GM21723 (cell line): ENCODE results near the gene VAT1.

Source experiments
- ATAC-seq: cut with Tn5 transposase; IDR thresholded peaks from one replicate; pipeline ENCODE4 v1.9.1; 2021; ENCODE audit warnings: mild to moderate bottlenecking, moderate library complexity; ENCODE audit not compliant: unreplicated experiment

Gene VAT1

DNA sequence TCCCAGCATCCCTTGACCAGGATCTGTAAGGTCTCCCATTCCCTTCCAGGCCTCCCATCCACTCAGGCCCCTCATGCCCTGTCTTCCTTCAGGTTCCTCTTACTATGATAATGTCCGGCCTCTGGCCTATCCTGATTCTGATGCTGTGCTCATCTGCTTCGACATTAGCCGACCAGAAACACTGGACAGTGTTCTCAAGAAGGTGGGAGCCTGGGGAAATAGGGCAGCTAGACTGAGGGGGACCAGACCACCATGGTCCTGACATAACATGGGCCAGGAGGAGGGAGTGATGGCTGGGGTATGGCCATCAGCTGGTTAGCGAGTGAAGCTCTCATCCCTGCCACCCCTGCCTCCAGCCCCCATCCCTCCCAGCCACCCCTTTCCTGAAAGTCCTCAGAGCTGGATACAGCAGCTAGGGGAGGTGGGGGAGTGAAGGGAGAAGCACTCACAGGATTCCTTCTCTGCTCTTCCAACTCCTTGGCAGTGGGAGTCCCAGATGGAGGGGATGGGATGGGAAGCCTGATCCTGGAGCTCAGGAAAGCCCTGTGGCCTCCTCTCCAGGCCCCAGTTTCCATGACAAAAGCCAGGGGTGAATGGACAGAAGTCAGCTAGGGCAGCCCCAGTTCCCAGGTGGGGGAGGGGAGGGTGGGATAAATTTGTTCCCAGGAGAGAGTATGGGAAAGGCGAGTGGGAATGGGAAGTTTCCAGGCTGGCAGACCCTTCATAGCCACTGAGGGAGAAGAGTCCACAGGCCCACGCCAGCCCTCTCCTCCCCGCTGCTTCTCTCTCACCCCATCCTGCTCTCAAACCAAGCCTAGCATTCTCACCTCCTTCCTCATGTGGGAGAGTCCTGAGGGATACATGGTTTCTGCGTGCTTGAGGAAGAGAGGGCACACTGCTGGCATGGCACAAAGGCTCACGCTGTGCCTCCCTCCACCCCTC is 5.2 kb upstream of the VAT1 start:
- ATAC-seq, result no peak

DNA sequence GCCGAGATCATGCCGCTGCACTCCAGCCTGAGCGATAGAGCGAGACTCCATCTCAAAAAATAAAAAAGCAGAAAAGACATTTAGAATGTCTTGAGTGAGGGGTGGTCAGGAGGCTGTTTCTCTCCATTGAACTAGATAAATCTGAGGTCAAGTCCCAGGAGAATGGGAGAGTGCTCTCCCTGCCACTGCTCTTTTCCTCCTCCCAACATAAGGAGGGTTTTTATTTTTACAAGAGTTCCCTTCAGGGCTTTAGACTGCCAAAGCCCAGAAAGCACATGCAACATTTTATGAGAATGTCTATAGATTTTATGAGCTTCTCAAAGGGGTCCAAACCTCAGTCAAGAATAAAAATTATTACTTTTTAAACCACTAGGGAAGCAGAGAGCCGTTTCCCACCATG is 4.4 kb upstream of the VAT1 start:
- ATAC-seq, result no peak

DNA sequence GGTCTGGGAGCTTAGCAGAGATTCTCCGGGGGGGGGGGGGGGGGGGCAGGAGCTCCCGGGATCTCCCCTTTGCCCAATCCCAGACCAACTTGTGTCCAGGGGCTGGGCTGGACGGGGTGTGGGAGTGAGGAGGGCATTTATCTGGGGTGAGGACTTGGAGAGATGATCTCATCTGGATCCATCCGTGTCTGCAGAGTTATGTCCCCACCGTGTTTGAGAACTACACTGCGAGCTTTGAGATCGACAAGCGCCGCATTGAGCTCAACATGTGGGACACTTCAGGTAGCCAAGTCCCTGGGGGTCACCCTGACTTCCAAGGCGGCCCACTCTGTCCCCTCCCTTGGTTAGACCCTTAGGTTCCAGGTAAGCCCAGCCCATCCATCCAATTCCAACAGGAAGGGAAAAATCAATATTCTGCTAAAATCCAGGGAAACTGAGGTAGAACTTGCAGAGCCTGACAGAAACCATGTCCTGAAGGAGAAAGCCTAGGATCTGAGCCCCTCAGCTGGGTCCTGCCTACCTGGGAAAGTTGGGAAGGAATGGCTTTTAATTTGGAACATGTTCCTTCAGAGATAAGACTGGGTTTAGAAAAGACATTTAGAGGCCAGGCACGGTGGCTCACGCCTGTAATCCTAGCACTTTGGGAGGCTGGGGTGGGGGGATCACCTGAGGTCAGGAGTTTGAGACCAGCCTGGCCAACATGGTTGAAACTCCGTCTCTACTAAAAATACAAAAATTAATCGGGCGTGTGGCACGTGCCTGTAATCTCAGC is 3.8 kb upstream of the VAT1 start:
- ATAC-seq, result no peak

DNA sequence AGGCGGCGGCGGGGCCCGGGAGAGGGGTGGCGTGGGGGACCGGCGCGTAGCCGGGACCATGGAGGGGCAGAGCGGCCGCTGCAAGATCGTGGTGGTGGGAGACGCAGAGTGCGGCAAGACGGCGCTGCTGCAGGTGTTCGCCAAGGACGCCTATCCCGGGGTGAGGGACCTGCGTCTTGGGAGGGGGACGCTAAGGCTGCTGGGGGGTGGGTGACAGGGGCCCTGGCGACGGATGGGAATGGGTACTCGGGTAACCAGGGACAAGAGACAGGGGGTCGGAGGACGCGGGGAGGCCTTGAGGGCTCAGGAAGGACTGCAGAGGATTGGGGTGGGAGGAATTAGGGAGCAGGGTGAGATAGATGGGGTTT is 3.1 kb upstream of the VAT1 start:
- ATAC-seq, result no peak

DNA sequence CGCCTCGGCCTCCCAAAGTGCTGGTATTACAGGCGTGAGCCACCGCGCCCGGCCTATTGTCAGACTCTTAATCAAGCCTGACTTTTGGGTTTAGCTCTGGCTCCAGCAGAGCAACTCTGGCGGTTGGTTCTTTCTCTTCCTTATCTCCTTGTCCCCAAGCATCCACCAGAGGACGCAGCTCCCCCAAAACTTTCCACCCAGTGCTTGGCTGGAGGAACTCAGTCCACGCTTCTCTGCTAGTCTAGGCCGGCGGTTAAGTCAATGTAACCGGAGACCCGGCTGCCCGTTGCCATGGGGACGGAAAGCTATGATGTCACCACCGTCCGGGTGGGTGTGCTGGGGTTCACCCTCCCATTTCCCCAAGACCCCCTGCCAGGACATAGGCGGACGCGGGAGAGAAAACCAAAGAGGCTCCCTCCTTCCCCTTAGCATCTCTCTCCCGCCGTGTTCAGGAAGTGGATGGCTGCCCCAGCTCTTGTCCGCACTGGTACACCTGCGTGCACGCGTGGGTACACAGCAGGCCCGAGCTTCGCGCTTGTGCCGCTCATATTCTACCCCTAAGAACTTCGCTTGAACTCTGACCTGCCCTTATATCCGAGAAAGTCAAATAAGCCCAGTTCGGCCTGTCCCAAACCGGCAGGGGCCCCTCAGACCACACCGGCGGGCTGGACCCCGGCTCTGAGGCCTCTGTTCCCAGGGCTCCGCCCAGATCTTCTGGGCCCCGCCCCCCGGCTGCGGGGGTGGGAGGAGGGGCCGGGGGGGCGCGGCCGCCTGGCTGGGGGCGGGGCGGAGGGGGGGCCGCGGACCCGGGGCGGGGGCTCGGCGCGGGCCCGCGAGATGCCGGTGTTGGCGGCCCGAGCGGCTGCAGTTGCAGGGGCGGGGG is 2.5 kb upstream of the VAT1 start, which contains the start of gene RND2:
RND2 (plus strand) TSS at position 825 of the 883 bp plus-strand sequence. CDS start 117 bp downstream, outside the sequence.
- ATAC-seq, result peak; percentile 50

DNA sequence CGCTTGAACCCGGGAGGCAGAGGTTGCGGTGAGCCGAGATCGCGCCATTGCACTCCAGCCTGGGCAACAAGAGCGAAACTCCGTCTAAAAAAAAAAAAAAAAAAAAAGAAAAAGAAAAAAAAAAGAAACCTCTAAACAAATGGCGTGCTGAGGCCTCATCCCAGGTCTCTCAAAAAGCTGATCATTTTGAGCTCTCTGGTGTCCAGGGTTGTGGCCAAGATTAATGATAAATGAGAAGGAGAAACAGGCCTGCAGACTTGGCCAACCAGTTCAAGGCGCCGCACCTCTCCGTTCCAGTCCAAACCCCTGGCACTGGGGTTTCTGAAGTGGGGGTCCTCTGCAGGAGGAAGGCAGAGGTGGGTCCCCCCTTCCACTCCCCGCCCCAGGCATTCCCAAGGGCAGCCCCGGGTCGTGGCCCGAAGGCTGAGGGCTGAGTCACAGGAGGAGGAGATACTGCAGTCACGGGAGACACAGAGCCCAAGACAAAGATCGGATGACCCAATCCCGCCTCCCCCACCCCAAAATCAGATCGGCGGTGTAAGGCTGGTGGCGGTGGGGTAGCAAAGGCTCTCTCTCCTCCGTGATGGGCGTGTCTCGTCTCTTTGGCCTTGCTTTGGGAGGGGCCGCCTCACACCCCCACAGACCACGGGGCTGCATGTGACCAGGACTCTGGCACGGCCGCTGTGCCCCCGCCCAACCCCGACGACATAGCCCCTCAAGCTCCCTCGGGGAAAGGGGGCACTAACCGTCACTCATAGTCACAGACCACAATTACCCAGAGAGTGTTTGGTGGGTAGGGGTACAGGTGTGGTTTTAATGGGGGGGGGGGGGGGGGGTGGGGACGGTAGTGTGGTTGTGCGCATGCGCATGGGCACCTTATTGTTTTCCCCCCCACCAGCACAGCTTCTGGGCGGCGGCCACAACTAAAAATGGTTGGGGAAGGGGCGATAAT is 1.1 kb downstream of the VAT1 start:
- no peak for ATAC-seq

DNA sequence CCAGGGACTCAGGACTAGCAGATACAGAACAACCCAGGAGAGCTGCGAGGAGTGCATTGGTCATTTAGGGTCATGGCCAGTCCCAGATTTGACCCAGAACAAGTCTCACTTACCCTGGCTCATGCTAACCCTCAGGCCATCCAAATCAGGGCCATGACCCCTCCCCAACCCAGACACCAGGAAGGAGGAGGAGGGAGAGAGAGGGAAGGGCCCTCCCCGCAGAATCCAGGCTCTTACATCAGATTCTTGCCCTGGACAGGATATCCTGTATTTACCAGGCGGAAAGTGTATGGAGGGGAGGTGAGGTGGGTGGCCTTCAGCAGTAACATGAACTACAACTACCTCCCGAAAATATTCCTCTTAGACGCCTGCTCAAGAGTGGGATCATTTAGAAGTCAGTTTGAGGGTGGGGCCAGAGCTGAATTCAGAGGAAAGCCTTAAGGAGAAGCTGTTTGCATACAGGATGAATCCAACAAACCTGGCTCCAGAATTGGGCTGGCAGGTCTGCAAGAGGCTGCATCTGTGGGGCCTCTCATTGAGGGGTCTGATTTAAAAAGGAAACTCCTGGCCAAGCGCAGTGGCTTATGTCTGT is 2.1 kb downstream of the VAT1 start:
- no peak for ATAC-seq

DNA sequence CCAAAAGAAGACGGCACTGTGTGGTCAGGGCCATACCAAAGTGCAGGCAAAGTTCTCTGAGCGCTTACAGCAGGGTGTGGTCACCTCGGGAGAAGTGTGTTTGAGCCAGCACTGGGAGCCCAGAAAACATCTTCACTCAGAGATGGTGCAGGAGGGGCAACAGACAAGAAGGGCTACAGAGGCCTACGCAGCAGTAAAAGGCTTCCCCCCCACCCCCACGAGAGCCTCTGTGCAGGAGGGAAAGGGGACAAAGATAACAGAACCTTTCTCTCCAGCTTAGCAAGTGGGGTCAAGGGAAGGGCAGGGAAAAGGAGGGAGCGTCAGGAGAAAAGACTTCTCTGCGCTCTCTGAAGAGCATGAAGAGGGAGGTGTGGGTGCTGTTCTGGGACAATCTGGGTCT is 2.8 kb downstream of the VAT1 start:
- no peak for ATAC-seq

DNA sequence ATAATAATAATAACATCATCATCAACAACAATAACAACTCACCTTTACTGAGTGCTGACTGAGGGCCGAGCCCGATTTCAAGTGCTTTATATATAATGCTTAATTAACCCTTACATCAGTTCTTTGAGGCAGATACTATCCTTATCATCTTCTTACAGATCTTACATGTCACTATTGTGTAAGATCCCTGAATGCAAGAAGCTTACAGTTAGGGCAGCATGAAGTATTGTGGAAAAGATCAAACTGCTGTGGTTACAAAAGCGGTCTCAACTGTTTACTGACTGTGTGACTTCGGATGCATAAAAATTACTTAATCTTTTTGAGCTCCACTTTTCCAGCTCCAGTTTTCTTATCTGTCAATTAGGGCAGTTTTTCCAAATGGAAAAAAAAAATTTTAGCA is 3.3 kb downstream of the VAT1 start:
- no peak for ATAC-seq

DNA sequence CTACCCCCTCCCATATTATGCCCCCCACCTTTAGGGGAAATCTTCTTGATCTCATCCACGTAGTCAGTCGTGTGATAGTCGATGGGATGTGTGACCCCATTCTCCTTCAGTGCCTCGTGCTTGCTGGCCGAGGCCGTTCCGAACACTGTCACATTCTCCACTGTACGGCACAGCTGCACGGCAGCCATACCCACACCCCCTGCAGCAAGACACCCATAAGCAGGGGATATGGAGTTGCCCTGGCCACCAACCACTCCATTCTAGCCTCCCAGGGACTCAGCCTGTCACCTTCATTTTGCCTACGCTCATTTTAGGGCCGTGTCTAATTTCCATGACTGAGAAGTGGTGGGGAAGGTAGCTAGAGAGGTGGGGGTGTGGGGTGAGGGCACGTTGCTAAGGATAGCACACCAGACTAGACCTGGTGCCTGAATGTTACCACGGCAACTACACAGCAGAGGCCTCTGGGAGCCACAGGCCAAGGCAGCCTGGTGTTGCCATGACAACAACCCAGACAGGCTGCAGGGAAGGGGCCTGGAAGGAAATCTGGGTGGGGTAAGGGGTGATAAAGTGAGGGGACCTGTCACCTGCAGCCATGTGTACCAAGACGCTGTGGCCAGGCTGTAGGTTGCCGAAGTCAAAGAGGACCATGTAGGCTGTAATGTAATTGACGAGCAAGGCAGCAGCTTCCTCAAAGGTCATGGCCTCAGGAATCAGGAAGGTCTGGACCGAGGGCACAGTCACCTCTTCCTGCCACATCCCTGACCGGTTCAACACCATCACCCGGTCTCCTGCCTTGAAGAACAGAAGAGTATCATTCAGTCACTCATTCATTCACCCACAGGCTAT is 4.0 kb downstream of the VAT1 start:
- no peak for ATAC-seq

DNA sequence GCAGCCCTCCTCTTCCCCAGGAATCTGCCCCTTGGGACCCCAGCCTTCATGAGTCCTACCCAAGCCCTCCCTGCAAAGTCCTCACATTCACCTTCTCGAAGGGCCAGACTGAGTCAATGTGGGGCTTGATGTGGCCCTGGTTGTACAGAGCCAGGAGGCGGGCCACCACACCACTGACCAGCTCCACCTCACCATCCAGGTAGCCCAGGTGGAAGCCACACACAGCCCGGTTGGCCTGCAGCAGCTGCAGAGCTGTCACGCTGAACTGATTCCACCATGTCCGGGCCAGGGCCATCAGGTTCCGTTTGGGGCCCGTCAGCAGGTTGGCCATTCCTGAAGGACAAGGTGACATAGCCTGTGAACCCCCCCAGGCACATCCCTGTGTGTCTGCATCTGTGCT is 6.0 kb downstream of the VAT1 start:
- ATAC-seq, result no peak

DNA sequence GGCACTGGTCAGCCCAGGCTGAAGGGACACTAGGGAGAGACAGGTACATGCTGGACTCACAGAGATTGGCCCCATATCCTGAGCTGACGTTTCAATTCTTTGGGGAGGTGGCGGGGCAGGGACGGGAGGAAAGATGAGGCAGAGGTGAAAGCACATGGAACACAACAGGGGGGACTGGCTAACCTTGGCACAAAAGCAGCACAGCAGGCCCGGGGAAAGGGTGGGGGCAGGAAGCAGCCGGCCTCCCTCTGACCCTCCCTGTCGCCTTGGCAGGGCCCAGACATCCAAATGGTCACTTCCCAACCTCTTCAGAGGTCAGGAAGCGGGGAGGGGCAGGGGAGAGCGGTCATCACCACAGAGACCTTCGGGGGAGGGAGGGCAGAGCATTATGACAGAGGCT is 6.6 kb downstream of the VAT1 start:
- ATAC-seq, result no peak

DNA sequence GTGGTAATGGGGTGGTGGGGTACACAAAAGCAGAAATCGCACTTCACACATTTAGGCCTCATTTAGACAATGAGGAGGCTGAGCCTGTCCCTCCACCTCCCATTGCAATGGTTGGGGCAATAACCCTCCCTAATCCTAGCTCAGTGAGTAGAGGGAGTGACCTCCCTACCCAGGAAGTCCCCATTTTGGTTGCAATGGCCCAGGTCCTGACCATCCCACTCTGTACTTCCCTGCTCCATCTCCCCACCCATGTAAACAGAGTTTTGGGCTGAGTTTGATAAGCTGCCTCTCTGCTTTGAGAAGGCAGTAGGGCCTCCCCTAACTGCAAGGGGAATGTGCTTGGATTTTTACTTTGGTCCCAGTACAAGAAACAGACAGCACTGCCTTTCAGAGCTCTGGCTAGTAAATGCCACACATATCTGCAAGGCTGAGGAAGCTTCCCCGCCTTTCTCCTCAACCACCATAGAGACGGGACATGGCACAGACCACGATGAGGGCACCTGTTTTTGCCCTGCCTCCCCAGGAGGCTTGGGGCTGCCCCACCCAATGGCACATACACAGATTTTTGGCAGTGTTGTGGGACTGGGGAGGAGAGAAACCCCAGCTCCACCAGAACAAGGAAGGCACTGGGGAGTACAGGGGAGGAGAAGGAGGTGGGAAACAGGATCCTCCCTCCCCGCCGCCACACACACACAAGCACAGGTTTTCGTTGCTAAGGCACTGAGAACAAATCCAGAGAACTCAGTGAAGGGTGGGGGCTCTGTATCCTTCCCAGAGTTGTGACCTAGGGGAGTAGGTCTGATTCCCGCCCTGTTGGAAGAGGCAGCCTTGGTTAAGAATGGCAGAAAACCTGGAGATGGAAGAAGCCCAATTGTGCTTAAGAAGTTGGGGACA is 7.3 kb downstream of the VAT1 start:
- ATAC-seq, result no peak

DNA sequence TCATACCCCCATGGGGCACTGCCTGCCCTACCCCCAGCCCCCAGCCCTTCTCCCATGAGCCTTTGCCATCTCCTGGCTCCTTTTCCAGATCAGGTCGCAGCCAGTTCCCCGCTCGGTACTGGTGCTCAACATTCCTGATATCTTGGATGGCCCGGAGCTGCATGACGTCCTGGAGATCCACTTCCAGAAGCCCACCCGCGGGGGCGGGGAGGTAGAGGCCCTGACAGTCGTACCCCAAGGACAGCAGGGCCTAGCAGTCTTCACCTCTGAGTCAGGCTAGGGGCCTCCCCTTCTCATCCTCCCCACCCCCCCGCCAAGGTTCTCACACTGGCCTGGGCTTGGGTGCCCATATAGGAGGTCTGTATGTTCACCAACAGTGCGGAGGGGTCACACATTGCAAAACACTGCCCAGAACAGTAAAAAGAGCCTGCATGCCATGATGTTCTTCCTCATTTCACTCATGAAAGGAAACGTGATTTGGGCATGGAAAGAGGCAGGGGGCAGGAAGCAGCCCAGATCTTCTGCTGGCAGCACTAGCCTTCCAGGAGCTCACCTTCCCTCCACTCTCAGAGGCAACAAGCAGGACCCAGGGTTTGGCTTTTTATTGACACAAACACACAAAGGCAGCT is 8.1 kb downstream of the VAT1 start:
- no peak for ATAC-seq

DNA sequence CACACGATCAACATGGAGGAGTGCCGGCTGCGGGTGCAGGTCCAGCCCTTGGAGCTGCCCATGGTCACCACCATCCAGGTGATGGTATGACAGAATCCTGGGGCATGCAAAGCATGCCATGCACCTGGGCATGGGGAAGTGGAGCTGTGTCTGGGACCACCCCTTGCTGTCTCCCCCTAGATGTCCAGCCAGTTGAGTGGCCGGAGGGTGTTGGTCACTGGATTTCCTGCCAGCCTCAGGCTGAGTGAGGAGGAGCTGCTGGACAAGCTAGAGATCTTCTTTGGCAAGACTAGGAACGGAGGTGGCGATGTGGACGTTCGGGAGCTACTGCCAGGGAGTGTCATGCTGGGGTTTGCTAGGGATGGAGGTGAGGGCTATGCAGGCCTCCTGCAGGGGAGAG is 8.9 kb downstream of the VAT1 start:
- no peak for ATAC-seq

DNA sequence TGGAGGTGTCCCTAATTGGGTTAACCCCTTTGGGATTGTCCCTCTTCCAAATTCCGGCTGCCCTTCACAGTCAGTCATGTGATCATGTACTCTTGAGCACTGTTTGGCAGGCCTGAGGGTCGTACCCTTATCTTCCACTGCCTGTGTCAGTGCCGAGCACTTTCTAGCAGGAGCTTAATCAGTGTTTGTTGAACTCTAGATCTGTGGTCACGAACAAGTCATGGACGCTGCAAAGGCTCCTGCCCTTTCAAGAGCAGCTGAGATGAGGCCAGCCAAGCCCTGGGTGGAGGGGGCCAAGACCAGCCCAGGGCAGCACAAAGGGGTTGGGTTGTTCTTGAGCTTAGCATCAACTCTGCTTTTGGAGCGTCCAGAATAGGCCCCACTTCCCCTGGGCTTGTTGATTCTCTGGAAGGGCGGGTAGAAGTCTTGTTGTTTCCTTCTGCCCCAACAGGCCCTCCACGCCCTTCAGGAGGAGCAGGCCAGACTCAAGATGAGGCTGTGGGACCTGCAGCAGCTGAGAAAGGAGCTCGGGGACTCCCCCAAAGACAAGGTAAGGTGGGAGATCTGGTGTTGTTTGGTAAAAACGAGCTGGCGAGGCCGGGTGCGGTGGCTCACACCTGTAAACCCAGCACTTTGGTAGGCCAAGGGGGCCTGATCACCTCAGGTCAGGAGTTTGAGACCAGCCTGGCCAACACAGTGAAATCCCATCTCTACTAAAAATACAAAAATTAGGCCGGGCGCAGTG is 10.3 kb downstream of the VAT1 start:
- no peak for ATAC-seq
